DMS53 (cell line): ENCODE data around the gene SKAP1.
"Not testable (repeated sequence)": the region's sequence is repeated elsewhere in the genome, so short reads cannot be mapped to it uniquely, and the experiment has no call there.

Experiments
- DNase-seq: peaks from one replicate; lab custom pipeline; 2025; lab: John Stamatoyannopoulos, UW

Gene SKAP1

DNA sequence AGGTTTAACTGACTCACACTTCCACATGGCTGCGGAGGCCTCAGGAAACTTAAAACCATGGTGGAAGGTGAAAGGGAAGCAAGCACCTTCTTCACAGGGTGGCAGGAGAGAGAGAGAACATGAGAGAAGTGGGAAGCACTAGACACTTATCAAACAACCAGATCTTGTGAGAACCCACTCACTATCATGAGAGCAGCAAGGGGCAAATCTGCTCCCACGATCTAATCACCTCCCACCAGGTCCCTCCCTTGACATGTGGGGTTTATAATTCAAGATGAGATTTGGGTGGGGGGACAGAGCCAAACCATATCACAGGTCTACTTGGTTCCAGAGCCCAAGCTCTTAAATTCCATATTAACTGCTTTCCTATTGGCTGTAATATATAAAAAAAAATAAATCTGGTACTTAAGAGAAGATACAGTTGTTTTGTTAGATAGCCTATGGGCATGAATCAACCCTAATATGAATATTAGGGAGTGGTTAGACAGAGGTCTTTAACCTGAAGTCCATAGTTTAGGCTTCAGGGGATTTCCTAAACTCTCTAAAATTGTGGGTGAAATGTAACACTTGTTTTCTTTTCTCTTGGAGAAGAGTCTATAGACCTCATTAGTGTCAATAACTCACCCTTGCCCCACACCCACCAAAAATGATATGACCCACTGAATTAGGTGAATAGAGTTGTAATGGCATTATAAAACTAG is 56.7 kb downstream of the SKAP1 start:
- DNase-seq, result no peak

DNA sequence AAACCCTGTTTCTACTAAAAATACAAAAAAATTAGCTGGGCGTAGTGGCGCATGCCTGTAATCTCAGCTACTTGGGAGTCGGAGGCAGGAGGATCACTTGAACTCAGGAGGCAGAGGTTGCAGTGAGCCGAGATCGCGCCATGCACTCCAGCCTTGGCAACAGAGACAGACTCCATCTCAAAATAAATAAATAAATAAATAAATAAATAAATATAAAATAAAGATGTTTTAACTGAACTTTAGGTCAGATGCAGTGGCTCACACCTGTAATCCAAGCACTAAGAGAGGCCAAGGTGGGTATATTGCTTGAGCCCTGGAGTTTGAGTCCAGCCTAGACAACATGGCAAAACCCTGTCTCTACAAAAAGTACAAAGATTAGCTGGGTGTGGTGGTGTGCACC is 61.0 kb downstream of the SKAP1 start:
- DNase-seq, result not testable (repeated sequence)

DNA sequence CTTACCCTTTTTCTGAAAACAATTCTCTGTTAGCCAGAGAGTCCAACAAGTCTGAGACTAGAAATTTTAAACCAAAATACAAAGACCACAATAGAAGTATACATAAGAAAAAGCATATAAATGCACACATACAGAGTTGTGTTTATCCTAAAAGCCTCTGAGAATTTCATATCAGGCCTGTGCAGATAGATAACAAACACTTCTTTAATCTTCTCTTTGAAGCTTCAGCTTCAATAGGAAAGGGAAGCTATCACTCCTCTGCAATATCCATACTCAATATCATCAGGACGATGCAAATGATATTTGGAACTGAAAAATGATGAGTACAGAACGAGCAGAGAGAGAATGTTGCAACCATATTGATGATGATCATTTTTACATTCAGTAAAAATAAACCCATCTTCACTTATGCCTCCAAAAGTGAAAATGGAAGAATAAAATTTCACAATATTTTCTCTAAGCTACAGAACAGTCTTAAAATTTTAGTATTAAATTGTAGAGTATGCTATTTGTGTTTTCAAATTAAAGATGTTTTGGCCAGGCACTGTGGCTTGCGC is 61.6 kb downstream of the SKAP1 start:
- DNase-seq, result no peak

DNA sequence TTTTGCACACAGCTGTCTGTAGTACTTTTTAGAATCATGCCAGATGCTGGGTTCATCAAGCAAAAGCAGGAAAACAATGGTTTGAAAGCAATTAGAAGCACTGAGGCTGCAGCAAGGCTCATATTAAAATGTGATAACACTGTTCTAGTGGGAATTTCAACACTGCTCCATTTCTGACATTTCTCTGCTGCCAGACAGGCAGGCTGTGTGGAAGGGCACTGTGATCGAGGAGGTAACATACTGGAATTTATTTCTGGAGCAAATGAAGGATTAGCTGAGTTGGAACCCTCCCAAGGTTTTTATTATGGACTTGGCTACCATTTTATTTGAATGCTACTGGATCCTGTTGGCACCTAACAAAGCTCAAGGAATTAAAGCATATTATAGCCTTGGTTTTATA is 66.9 kb downstream of the SKAP1 start:
- DNase-seq, result no peak

DNA sequence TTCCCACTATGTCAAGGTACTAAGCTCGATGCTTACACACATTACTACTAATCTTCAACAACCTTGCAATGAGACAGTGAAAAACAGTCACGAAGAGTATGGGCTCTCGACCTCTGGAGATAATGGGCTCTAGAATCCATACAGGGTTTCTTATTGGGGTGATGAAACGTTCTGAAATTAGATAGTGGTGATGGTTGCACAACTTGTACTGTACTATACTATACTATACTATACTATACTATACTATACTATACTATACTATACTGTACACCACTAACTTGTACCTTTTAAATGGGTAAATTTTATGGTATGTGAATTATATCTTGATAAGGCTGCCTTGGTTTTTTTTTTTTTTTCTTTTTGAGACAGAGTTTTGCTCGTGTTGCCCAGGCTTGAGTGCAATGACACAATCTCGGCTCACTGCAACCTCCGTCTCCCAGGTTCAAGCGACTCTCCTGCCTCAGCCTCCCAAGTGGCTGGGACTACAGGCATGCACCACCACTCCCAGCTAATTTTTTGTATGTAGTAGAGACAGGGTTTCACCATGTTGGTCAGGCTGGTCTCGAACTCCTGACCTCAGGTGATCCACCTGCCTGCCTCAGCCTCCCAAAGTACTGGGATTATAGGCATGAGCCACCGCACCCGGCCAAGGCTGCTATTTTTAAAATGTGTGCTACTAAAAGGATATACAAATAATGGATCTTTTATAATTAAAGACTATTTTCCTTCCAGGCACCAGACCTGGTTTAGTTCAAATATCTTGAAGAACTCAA is 69.0 kb downstream of the SKAP1 start:
- not testable (repeated sequence) for DNase-seq

DNA sequence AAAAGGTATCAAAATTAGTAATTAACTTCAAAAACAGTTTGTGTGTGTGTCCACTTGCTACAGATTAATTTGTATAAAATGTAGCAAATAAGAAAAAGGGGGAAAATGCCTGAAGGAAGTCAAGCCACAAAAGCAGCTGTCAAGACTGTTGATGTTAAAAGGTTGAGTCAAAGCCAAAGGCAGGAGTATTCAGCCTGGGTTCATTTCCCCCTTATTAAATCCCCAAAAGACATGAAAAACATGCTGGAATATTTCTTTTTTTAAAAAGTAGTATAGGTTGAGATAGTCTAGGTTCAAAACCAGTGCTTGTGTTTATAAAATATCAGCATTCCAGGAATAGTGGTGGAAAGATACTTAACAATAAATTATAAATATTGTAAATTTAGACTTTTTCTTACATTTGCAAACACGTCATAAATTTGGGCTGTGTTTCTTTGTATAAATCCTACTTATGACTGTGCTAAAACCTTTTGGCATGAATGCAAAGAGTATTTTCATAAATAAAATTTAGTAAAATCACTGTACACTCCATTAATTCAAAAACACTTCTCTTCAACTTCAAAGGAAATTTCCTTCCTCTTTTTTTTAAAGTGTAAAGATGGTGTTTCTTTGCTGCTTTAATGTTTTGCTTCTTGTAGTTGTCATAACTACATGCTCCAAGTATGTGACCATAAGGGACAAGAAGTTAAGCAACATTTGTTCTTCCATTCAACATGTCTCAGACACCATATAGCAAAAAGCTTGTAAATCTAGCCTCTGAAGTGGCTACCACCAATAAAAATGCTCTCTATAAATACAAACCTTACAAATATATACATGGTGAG is 72.0 kb downstream of the SKAP1 start:
- DNase-seq, result no peak

DNA sequence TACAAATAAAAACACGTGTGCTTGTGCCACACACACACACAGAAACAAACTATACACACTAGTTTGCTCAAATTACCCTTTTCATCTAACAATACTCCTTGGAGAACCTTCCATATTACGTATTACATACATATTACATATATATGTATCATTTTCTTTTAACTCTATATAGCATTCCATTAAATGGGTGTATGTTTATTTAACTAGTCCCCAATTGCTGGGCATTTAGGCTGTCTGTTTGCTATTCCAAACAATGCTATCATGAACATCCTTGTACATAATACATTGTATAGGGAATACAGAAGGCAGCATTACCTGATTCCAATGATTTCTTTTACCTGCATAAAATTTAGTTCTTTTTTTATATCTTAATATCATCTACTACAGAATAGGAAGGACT is 73.1 kb downstream of the SKAP1 start:
- no peak for DNase-seq

DNA sequence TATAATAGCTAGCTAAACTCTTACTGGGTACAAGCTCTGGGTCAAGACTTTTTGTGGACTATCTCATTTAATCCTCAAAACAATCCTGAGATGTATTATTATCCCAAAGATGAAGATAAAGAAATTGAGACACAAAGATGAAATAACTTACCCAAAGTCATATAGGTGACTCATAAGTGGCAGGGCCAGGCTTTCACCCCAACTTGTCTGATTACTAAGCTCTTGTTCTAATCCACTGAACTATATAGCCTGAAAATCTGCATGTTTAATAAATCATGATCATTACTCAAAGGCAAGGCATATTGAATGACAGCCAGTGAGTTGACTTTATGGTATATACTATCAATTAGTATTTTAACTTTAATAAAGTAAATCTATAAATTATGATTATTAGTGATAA is 77.4 kb downstream of the SKAP1 start:
- no peak for DNase-seq

DNA sequence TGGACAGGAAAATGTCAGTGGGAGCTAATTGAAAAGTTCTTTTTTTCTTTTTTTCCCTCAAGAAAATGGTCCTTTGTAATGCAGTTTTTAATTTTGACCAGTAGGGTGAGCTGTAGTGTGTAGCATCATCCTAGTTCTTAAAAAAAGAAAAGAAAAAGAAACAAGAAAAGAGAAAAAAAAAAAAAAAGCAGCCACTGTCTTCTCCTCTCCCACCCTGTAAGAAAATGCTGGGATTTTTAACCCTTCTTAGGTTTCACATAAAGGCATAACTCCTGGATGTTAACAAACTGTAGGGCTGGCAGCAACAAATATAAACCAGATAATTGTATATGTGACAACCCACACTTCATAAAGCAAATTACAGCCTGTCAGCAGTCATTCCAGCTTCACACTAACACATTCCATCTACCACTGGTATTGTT is 78.1 kb downstream of the SKAP1 start:
- peak; percentile 67 for DNase-seq

DNA sequence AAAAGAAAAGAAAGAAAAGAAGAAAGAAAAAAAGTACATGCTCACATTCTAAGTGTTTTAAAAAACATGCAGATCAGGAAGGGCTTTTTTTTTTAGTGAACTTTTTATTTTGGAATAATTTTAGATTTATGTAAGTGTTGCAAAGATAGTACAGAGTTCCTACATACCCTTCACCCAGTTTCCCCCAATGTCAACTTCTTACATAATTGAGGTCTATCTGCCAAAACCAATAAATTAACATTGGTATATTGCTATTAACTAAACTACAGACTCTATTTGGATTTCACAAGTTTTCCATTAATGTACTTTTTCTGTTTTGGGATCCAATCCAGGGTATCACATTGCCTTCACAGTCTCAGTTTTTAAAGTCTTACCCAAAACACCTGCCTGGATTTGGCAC is 81.7 kb downstream of the SKAP1 start:
- DNase-seq, result no peak

DNA sequence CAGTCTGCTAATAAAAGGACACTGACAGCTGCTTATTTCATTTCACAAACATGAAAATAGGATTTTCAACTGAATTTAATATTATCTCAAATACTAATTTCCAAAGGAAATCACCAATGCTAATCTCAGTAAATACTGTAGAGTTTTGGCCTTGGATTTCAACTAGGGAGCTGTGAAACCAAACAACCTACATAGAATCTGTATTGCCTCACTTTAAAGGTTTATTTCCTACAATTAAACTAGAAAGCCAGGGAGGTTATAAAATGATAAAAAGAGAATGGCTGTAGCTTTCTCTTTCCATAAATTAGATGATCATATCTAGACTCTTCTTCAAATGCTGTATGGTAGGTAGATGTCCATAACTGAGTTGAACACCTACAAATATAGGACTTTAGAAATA is 82.8 kb downstream of the SKAP1 start:
- no peak for DNase-seq

DNA sequence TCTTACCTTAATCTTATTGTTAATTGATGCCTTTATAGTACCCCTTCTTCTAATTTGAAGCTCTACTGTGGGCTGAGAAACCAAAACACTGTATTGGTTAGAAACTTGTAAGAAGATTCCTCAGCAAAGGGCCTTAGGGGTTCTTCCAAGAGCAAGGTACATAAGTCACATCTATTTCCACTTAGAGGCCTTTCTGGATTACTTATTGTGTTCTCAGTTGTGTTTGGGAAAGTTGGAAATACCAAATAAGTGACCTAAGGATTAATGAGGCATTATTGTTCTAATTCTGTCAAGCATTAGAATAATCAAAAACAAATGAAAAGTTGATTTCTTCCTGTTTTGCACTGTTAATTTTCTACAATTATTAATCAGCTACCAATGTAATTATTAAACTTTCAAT is 85.8 kb downstream of the SKAP1 start:
- DNase-seq, result no peak

DNA sequence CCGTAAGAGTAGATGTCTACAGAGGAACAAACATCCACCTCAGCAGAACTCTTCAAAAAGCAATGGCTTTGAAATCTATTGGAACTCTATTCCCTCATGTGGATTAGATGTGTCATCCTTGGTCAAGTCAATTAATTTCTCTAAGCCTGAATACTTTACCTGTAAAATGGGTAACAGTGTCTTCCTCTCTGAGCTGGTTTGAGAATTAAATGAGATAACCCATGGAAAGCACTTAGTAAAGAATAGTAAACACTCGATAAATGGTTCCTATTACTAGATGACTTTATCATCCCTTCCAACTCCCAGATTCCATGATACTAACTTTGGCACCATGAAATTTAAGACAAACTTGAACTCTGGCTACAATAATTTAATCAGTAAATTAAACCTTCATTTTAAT is 89.1 kb downstream of the SKAP1 start:
- no peak for DNase-seq

DNA sequence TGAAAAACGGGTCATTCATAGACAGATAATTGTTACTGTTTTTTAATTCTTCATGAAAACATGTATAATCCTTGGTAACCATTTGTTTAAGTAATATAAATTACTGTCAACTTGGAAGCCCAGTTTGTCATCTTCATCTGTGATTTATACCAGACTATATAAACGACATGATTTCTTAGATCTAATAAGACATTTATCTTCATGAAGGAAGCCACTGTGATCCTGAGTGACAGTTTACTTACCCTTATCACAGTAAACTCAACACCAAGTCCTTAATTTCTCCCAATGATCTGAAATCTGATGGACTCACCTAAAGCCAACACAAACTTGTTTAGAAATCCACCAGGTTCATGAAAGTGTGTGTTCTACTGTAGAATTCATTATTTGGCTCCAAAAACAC is 91.3 kb downstream of the SKAP1 start:
- no peak for DNase-seq

DNA sequence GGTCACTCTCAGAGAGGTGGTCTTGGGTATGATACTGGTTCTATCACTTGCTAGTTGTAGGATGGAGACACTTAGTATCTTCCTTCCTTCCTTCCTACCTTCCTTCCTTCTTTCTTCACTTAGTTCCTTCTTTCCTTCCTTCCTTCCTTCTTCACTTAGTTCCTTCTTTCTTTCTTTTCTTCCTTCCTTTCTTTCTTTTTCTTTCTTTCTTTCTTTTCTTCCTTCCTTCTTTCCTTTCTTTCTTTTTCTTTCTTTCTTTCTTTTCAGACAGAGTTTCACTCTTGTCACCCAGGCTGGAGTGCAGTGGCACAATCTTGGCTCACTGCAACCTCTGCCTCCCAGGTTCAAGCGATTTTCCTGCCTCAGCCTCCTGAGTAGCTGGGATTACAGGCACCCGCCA is 92.1 kb downstream of the SKAP1 start:
- DNase-seq, result not testable (repeated sequence)

DNA sequence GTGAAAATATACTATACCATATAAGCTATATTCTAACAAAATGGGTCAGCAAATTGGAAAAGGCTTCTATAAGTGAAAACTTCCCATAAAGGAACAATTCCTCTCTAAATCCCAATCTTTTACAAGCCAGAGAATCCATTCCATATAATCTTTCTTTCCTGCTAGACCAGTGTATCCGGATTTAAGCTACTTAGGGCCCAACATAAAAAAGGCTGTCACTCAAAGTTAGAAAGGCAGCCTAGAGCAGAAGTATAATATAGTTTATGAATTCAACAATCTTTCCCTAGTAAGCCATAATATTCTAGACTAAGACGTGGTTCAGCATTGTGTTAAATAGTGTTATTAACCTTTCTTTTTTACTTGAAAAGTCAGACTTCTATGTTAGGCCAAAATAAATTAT is 93.0 kb downstream of the SKAP1 start:
- DNase-seq, result no peak

DNA sequence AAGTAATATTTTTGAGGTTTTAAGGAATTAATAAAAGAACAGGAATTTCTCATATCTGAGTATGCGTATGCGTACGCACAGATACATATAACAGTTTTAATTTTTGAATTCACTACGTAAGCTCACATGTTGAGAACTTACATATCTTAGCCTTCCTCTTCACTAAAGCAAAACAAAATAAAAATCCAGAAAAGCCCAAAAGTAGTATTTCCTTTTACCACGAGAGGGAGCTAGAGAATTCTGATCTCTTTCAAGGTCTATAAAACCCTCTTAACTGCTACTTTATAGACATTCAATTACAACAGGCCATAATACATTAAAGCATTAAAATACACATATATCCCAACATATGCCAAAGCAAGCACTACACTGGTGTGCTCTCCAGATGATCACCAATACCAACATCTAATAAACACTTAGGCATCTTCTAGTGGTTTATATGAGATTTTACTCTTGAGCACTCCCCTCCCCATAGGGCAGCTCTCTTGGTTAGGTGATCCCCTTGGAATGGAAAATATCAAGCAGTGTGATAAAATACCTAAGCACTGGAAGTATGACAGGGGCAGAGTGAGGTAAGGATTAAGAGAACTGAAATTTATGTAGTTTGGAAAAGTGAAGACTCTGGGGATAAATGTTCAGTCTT is 94.0 kb downstream of the SKAP1 start:
- DNase-seq, result peak; percentile 74

DNA sequence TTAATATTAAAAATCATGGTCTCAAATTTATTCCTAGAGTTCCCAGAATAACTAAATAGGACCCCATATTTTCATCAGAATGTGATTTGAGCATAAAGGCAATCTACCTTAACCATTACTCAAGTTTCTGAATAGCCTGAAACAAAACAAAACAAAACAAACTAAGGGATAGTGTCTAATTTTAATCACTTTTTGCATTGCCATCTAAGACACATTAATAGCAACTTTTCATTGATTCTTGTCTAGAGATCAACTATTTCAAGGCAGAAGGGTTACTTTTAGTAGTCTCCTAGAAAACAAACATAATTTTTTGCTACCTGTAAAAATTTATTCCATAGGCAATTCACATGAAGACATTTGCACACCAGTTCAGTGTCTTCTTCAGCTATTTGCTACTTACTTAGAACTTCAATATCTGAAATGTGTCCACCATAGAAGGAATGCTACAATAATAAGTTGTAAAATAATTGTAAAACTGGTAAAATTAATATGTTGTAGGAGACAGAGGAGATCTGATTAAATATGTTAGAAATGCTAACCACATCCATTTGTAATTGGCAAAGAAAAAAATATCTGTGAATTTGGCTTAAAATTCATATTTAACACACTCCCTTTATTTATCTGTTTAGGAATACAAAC is 94.7 kb downstream of the SKAP1 start:
- no peak for DNase-seq

DNA sequence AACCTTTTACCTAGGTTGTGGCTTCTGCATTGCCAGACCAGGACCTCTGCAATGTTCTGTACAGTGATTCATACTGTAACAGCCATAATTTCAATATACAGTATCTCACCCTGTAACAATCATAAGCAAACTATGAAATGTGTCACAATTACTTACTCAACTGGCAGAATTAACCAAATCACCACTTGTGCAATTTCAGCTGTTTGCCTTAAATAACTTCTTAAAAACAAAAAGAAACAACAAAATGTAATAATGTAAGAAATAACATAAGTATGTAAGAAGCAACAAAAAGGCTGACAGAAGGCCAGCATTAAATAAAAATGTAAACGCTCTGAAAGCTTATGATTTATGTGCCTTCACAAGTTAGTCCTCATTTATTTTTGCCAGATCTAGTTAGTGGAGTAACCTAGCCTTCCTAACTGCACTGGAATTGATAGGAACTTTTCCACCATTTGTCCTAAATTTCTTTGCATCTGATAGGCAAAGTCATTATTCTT is 96.9 kb downstream of the SKAP1 start:
- no peak for DNase-seq

DNA sequence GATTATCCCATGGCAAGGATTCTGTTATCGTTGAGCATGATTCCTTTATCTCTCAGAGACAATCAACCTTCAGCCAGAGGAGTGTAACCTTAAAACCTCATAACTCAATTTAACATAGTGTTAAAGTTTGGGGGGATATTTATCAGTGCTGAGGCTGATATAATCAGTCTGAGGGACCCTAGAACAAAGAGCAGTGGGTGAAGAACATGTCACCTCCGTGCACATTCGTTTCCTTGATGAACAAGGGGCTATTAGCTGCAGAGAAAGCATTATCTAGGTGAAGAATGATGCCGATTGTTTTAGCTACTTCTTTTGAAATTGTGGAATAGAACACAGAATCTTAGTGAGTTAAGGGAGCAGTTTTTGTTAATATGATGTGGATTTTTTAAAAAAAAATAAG is 99.1 kb downstream of the SKAP1 start:
- no peak for DNase-seq

DNA sequence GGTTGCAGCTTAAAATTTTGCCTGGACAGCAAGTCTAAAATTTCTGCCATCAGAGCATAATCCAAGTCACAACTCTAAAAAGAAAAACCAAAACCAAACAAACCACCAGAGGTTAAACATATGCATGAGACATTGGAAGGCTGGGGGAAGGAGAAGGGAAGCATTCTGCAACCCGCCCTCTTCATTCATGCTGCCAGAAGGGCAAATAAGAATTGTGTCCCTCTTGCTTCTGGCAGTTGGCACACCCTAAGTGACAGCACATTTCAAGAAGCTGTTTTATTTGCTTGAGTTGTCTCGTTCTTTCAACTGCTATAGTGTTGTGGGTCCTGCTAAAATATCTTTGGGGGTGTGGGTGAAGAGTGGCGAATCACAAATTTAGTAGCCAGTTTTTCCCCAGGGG is 99.6 kb downstream of the SKAP1 start:
- DNase-seq, result no peak
